HFF-Myc (cell line): Measurements from ENCODE around the gene ACY1.

Source experiments
- DNase-seq: peaks from one replicate; pipeline ENCODE4 v3.0.0-alpha.2; 2011; ENCODE audit warnings: low read depth; ENCODE audit errors: extremely low read depth
- H3K4me3 ChIP-seq: replicated peaks from 2 replicates; pipeline ENCODE4 v1.5.1; 2011; ENCODE audit warnings: low read depth, mild to moderate bottlenecking, control low read depth, low read length
- CTCF ChIP-seq: IDR thresholded peaks from 2 replicates; pipeline ENCODE4 v1.5.1; 2012; ENCODE audit warnings: mild to moderate bottlenecking, low read depth, low read length, control low read depth; ENCODE audit errors: missing control alignments

The ACY1 gene

DNA sequence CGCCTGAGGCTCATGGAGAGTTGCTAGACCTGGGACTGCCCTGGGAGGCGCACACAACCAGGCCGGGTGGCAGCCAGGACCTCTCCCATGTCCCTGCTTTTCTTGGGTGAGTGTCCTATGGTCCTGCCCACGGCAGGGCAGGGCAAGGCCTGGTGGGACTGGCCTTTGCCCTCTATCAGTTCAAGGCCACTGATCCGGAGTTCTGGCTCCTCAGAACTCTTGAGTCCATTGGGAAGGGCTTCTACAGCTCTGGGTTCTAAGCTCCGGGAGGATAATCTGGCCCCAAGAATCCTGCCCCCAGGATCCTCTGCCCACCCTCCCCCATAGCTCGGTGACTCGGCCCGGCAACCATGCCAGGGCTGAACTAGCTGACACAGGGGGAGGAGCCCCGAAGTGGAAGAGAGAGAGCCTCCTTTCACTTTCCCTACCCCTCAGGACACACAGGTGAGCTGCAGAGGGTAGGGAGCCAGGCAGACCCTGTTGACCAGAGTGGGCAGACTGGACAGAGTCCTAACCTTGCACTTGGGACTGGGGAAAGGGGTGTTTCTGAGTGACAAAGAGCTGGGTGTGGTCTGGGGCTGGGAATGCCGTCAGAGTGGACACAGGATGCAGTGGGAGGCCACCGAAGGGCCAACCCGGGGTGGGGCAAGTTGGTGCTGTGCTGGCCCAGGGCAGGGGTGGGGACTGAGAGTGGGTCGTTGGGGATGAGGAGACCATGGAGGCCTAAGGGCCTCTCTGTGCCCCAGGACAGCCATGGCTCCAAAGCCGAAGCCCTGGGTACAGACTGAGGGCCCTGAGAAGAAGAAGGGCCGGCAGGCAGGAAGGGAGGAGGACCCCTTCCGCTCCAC, 40.5 kb upstream of the ACY1 start:
- no peak for DNase-seq
- peak overlapping the region; percentile 47 for H3K4me3 ChIP-seq
- no peak for TF ChIP-seq CTCF

GRCh38 chr3:51943451-51944391, 39.6 kb upstream of the ACY1 start:
- TF ChIP-seq CTCF, result no peak
- DNase-seq, result no peak
- no peak overlapping the region for H3K4me3 ChIP-seq

- no peak overlapping the region for H3K4me3 ChIP-seq
- no peak for DNase-seq
- TF ChIP-seq CTCF, result no peak
Observed at GRCh38 chr3:51944451-51945021, 38.8 kb upstream of the ACY1 start.

GRCh38 chr3:51945031-51945840, 38.1 kb upstream of the ACY1 start:
- TF ChIP-seq CTCF, result no peak
- H3K4me3 ChIP-seq, result no peak overlapping the region
- no peak for DNase-seq

GRCh38 chr3:51945926-51946705, 37.2 kb upstream of the ACY1 start:
- no peak overlapping the region for H3K4me3 ChIP-seq
- DNase-seq, result no peak
- TF ChIP-seq CTCF, result no peak
